NB4 (cell line): Measurements from ENCODE around the gene BTAF1.

Source experiments
- CTCF ChIP-seq: IDR thresholded peaks from one replicate; pipeline ENCODE4 v1.5.1; 2012; ENCODE audit warnings: low read depth, low read length
- POLR2A ChIP-seq: IDR thresholded peaks from 2 replicates; pipeline ENCODE4 v1.6.1; 2011; ENCODE audit warnings: mild to moderate bottlenecking; ENCODE audit not compliant: insufficient read length; ENCODE audit errors: extremely low read depth

- TF ChIP-seq CTCF (no peak), POLR2A (no peak)
Measured at GRCh38 chr10:91975438-91975837, 51.9 kb downstream of the BTAF1 start.
